GM19467 (cell line): ENCODE measurements around the gene ZNF578.
"Not testable (repeated sequence)": the region's sequence is repeated elsewhere in the genome, so short reads cannot be mapped to it uniquely, and the experiment has no call there.

Experiments used
- ATAC-seq: cut with Tn5 transposase; IDR thresholded peaks from one replicate; pipeline ENCODE4 v1.9.1; 2021; ENCODE audit warnings: mild to moderate bottlenecking, moderate library complexity; ENCODE audit not compliant: unreplicated experiment

Gene ZNF578

DNA sequence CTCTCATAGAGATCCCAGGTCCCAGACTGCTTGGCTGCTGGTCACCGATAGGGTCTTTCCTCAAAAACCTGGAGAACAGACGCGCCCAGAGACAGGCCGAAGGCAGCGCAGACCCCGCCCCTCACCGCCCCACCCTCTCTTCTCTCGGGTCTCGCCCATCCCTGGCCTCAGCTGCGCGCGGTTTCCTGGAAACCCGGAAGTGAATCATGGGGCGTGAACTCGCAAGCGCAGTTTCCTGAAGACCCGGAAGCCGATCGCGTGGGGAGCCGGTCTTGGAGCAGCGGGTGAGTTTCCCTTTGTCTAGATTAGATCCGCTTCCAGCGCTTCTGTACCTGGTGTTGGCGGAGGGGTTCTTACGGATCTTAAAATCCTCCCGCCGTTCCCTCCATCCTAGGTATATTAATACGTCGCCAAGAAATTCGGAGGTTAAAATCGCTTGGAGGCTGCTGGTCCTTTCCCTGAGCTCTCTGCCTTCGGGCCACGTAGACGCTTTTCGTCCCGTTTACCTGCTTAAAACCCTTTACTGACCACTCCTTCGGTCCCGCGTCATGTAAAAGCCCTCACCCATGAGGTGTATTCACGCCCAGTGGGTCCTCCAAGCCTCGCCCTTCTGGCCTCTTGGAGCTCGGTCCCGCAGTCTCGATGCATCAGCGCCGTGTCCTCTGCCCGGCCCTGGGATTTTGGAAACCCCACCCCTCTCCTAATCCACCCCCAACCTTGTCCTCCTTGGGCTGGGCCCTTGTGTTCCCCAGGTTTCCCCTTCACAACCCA, at the start of gene ZNF578:
ZNF578 (plus strand) TSS at position 230 of the 771 bp plus-strand sequence. CDS start 48,293 bp downstream, outside the sequence.
- ATAC-seq, result no peak

- ATAC-seq, result no peak
Observed at GRCh38 chr19:52410276-52410675, 43.1 kb upstream of the ZNF578 start.

GRCh38 chr19:52415711-52416110, 37.6 kb upstream of the ZNF578 start:
- ATAC-seq, result no peak

- no peak for ATAC-seq
Observed at GRCh38 chr19:52428937-52429336, 24.4 kb upstream of the ZNF578 start, which contains the start of gene ZNF534. ZNF534 (plus strand) TSS chr19:52429148; CDS start chr19:52431475, 2,327 bp downstream.

DNA sequence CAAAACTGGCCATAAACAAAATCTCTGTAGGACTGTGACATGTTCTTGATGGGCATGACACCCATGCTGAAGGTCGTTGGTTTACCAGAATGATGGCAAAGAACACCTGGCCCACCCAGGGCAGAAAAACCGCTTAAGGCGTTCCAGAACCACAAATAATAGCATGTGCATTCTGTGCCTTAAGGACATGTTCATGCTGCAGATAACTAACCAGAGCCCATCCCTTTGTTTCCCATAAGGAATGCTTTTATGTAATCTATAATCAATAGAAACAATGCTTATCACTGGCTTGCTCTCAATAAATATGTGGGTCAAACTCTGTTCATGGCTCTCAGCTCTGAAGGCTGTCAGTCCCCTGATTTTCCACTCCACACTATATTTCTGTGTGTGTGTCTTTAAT, 11.2 kb upstream of the ZNF578 start:
- no peak for ATAC-seq

DNA sequence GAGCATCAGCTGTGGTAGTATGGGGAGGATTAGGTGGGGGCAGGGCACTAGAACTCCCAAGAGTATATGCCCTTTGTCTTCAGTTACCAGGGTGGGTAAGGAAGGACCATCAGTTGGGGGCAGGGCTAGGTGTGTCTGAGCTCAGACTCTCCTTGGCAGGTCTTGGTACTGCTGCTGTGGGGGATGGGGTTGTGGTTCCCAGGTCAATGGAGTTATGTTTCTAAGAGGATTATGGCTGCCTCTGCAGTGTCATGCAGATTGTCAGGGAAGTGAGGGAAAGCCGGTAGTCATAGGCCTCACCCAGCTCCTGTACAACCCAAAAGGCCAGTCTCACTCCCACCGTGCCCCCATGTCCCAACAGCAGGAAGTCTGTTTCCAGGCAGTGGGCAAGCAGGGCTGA, 8.8 kb upstream of the ZNF578 start:
- ATAC-seq, result no peak

- ATAC-seq, result no peak
Observed at GRCh38 chr19:52451241-52451640, 2.1 kb upstream of the ZNF578 start.

- ATAC-seq, result no peak
Observed at GRCh38 chr19:52464798-52465470, 11.6 kb downstream of the ZNF578 start.

DNA sequence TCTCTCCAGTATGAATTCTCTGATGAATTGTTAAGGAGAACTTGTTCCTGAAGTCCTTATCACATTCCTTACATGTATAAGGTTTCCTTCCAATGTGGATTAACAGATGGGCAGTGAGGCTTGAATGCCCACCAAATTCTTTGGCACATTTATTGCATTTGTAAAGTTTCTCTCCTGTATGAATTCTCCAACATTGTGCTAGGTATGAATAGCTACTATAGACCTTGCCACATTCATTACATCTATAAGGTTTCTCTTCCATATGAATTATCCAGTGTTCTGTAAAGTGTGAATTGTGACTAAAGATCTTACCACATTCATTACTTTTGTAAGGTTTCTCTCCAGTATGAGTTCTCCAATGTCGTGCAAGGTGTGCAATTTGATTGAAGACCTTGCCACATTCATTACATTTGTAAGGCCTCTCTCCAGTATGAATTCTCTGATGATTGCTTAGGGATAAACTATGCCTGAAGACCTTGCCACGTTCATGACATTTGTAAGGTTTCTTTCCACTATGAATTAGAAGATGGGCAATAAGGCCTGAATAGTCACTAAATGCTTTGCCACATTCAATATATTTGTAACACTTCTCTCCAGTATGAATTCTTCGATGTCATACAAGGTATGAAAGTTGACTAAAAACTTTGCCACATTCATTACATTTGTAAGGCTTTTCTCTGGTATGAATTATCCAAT, 20.4 kb downstream of the ZNF578 start:
- no peak for ATAC-seq

GRCh38 chr19:52474351-52475127, 21.2 kb downstream of the ZNF578 start:
- no peak for ATAC-seq

- not testable (repeated sequence) for ATAC-seq
Observed at GRCh38 chr19:52484111-52484743, 30.9 kb downstream of the ZNF578 start.

- not testable (repeated sequence) for ATAC-seq
Observed at GRCh38 chr19:52485064-52485463, 31.7 kb downstream of the ZNF578 start.

DNA sequence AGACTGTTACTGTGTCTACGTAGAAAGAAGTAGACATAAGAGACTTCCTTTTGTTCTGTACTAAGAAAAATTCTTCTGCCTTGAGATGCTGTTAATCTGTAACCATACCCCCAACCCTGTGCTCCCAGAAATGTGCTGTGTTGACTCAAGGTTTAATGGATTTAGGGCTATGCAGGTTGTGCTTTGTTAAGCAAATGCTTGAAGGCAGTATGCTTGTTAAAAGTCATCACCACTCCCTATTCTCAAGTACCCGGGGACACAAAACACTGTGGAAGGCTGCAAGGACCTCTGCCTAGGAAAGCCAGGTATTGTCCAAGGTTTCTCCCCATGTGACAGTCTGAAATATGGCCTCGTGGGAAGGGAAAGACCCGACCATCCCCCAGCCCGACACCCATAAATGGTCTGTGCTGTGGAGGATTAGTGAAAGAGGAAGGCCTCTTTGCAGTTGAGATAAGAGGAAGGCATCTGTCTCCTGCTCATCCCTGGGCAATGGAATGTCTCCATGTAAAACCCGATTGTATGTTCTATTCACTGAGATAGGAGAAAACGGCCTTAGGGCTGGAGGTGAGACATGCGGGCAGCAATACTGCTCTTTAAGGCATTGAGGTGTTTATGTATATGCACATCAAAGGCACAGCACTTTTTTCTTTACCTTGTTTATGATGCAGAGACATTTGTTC, 32.3 kb downstream of the ZNF578 start:
- not testable (repeated sequence) for ATAC-seq

- no peak for ATAC-seq
Observed at GRCh38 chr19:52492201-52492993, 39.0 kb downstream of the ZNF578 start.

DNA sequence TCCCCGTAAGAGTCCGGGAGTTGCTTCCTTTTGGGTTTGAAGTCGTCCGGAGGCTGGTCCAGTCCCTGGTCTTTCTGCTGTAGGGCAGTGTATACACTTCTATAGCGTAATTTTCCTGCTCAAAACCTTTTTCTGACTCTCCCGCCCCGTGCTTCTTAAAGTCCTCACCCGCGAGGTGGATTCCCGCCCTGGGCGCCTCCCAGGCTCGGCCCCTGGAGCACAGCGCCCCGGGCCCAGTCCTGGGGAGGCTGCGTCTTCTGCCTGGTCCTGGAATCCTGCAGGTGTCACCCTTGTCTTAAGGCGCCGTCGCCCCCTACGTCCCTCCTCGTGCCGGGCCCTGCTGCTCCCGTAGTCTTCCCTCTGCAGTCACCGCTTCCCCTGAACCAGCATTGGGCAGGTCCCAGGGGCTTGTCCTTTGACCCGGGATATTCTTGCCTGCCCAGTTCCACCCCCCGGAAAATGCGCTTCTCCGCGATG, 39.7 kb downstream of the ZNF578 start:
- no peak for ATAC-seq

DNA sequence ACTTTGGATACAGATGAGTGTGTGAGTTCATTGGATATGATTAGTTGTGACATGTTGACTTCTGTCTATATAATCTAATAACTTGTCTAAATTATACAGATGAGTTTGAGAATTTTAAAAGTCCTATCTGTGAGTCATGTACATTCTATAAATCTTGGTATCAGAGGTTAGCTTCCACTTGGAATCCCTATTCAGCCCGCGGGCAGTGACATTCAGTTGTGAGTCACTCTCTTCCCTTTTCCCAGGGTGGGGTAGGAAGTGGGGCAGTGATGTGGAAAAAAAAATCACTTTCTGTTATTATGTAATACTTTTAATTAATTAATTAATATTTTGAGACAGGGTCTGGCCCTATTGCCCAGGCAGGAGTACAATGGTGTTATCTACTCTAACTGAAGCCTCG, 41.2 kb downstream of the ZNF578 start:
- no peak for ATAC-seq

DNA sequence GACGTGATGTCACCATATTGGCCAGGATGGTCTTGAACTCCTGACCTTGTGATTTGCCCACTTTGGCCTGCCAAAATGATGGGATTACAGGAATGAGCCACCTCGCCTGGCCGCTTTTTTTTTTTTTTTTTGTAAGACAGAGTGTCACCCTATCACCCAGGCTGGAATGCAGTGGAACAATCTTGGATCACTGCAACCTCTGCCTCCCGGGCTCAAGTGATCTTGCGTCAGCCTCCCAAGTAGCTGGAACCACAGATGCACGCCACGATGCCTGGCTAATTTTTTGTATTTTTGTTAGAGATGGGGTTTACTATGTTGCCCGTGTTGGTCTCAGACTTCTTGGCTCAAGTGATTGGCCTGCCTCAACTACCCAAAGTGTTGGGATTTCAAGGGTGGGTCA, 45.2 kb downstream of the ZNF578 start:
- ATAC-seq, result no peak

GRCh38 chr19:52500474-52500873, 47.1 kb downstream of the ZNF578 start:
- not testable (repeated sequence) for ATAC-seq

GRCh38 chr19:52500991-52501390, 47.6 kb downstream of the ZNF578 start:
- not testable (repeated sequence) for ATAC-seq
